Hepatocyte (in vitro differentiated cells): Measurements from ENCODE around the gene MAST4.

Experiments used
- CTCF ChIP-seq: fragments of 200-600 bp; sonication (generic); IDR thresholded peaks from 2 replicates; pipeline ENCODE4 v1.5.1; 2016; ENCODE audit warnings: antibody characterized with exemption, mild to moderate bottlenecking; ENCODE audit not compliant: poor library complexity
- EZH2 ChIP-seq: fragments of 200-600 bp; sonication (generic); IDR thresholded peaks from 2 replicates; pipeline ENCODE4 v1.6.1; 2016; ENCODE audit warnings: antibody characterized with exemption, mild to moderate bottlenecking, borderline replicate concordance

- TF ChIP-seq CTCF: no peak
- TF ChIP-seq EZH2: no peak
Measured at GRCh38 chr5:66829826-66830225, 233.6 kb downstream of the MAST4 start.
